Measurements from ENCODE around the gene LGR5.

DNA sequence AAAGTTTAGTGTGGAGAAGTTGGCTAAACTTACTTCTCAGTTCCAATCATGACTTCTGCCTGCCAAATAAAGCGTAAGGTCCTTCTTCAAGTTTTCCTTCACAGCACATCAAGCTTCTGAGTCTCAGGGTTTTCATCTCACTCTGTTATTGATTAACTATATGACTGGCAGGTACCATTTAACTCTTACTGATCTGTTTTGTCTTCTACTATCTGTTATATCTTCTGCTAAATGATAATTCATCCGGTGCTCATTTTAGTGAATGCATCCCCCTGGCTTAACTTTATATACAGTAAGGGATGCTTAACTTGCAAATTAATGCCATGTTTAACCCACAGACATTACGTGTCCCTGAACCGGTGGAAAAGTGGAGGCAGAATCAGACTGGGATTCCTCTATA is 20.7 kb downstream of the LGR5 start:
- TF ChIP-seq TCF12 (IDR thresholded peaks at IDR 0.05; ENCODE audit: low read depth) (no peak), EP300 (IDR thresholded peaks at IDR 0.05; ENCODE audit: borderline replicate concordance) (no peak), TEAD4 (IDR thresholded peaks at IDR 0.05) (no peak)
